Measurements from ENCODE around the gene OSBPL10. TPM values are rescaled to one million over a fixed set of nuclear protein-coding genes. Genes with fewer than 3 reads are reported as not detected.

OSBPL10 gene
- total RNA-seq, 1 experiment from 2014 or later, result 74.7 TPM

- peaks cover 29% of the 10 kb centered on the region for H3K4me1 Mint-ChIP-seq (ENCODE audit: low read depth, unreplicated experiment)
- H3K27me3 Mint-ChIP-seq (ENCODE audit: unreplicated experiment), result no peaks in the 10 kb centered on the region
- H3K27ac Mint-ChIP-seq (ENCODE audit: unreplicated experiment), result no peak overlapping the region
- peaks cover 9% of the 10 kb centered on the region for H3K36me3 Mint-ChIP-seq (ENCODE audit: insufficient read depth, unreplicated experiment)
- CTCF ChIA-PET, result no interaction called here
- TF ChIP-seq, protein P1, sequence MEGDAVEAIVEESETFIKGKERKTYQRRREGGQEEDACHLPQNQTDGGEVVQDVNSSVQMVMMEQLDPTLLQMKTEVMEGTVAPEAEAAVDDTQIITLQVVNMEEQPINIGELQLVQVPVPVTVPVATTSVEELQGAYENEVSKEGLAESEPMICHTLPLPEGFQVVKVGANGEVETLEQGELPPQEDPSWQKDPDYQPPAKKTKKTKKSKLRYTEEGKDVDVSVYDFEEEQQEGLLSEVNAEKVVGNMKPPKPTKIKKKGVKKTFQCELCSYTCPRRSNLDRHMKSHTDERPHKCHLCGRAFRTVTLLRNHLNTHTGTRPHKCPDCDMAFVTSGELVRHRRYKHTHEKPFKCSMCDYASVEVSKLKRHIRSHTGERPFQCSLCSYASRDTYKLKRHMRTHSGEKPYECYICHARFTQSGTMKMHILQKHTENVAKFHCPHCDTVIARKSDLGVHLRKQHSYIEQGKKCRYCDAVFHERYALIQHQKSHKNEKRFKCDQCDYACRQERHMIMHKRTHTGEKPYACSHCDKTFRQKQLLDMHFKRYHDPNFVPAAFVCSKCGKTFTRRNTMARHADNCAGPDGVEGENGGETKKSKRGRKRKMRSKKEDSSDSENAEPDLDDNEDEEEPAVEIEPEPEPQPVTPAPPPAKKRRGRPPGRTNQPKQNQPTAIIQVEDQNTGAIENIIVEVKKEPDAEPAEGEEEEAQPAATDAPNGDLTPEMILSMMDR (IDR thresholded peaks at IDR 0.05; ENCODE audit: unreplicated experiment), result no peak
- no peaks in the 10 kb centered on the region for H3K9me3 Mint-ChIP-seq (ENCODE audit: low read depth, unreplicated experiment)
- intact Hi-C loops (cut with micrococcal nuclease; ENCODE audit: unreplicated experiment), result no loop called here
- no peak overlapping the region for H3K4me3 Mint-ChIP-seq (ENCODE audit: low read depth, unreplicated experiment)
- no peak for DNase-seq
- no TSS peak for BruUV-seq (replicated peaks)
Observed at GRCh38 chr3:31709005-31709404, 272.1 kb downstream of the OSBPL10 start.

- intact Hi-C loops (cut with micrococcal nuclease; ENCODE audit: unreplicated experiment), result no loop called here
- CTCF ChIA-PET, result no interaction called here
- DNase-seq, result no peak
Observed at GRCh38 chr3:31707286-31707685, 273.8 kb downstream of the OSBPL10 start.

GRCh38 chr3:31705736-31706135 lies 275.3 kb downstream of the OSBPL10 start:
- Mint-ChIP-seq H3K36me3 (ENCODE audit: insufficient read depth, unreplicated experiment) (peaks cover 13% of the 10 kb centered on the region), H3K27me3 (ENCODE audit: unreplicated experiment) (no peaks in the 10 kb centered on the region), H3K27ac (ENCODE audit: unreplicated experiment) (no peak overlapping the region), H3K9me3 (ENCODE audit: low read depth, unreplicated experiment) (no peaks in the 10 kb centered on the region), H3K4me3 (ENCODE audit: low read depth, unreplicated experiment) (no peak overlapping the region), H3K4me1 (ENCODE audit: low read depth, unreplicated experiment) (peaks cover 28% of the 10 kb centered on the region)
- intact Hi-C loops (cut with micrococcal nuclease; ENCODE audit: unreplicated experiment), result no loop called here
- TF ChIP-seq, protein P1 (IDR thresholded peaks at IDR 0.05; ENCODE audit: unreplicated experiment), result no peak
- CTCF ChIA-PET, result no interaction called here
- no TSS peak for BruUV-seq (replicated peaks)
- DNase-seq, result no peak

More at GRCh38 chr3:31707286-31707685, 273.8 kb downstream of the OSBPL10 start:
- BruUV-seq (replicated peaks), result no TSS peak
- H3K27ac Mint-ChIP-seq (ENCODE audit: unreplicated experiment), result no peak overlapping the region
- peaks cover 29% of the 10 kb centered on the region for H3K4me1 Mint-ChIP-seq (ENCODE audit: low read depth, unreplicated experiment)
- no peak overlapping the region for H3K4me3 Mint-ChIP-seq (ENCODE audit: low read depth, unreplicated experiment)
- no peaks in the 10 kb centered on the region for H3K27me3 Mint-ChIP-seq (ENCODE audit: unreplicated experiment)
- H3K36me3 Mint-ChIP-seq (ENCODE audit: insufficient read depth, unreplicated experiment), result peaks cover 9% of the 10 kb centered on the region
- TF ChIP-seq, protein P1 (IDR thresholded peaks at IDR 0.05; ENCODE audit: unreplicated experiment), result no peak
- H3K9me3 Mint-ChIP-seq (ENCODE audit: low read depth, unreplicated experiment), result no peaks in the 10 kb centered on the region

GRCh38 chr3:31704591-31705179 lies 276.4 kb downstream of the OSBPL10 start:
- peak; percentile 82 for DNase-seq
- TF ChIP-seq, protein P1 (IDR thresholded peaks at IDR 0.05; ENCODE audit: unreplicated experiment), result no peak
- CTCF ChIA-PET, result interaction anchor here (0.6 to 0.7 kb wide), 3 partner anchors 18 to 279 kb away, joined by 3 to 4 read pairs (median 4); no protein-coding TSS in a partner anchor
- Mint-ChIP-seq H3K27me3 (ENCODE audit: unreplicated experiment) (no peaks in the 10 kb centered on the region), H3K27ac (ENCODE audit: unreplicated experiment) (peak overlapping the region; percentile 61), H3K4me3 (ENCODE audit: low read depth, unreplicated experiment) (peak overlapping the region; percentile 57), H3K4me1 (ENCODE audit: low read depth, unreplicated experiment) (peaks cover 21% of the 10 kb centered on the region), H3K9me3 (ENCODE audit: low read depth, unreplicated experiment) (no peaks in the 10 kb centered on the region), H3K36me3 (ENCODE audit: insufficient read depth, unreplicated experiment) (peaks cover 13% of the 10 kb centered on the region)
- no TSS peak for BruUV-seq (replicated peaks)
- intact Hi-C loops (cut with micrococcal nuclease; ENCODE audit: unreplicated experiment), result no loop called here
